Tibial nerve (tissue), 4 donors: ENCODE results near the gene COQ5. TPM values are rescaled to one million over a fixed set of nuclear protein-coding genes. Genes with fewer than 3 reads are reported as not detected.

Experiments
- DNase-seq, 2 donors: peaks; one replicate each; pipeline ENCODE4 v3.0.0-alpha.2; 2019; ENCODE audit warnings: low spot score in 2 of 2
- H3K27ac ChIP-seq, 4 donors: fragments of 200-600 bp; sonication (generic) in 3 of 4; one replicate each; pipeline ENCODE4 v1.5.1; 2017 to 2019; ENCODE audit warnings: mild to moderate bottlenecking in 1 of 4
- H3K27me3 ChIP-seq, 2 donors: fragments of 200-600 bp; sonication (generic) in 1 of 2; one replicate each; pipeline versions ENCODE4 v1.5.1 to v1.6.0; 2017 to 2019
- H3K36me3 ChIP-seq, 3 donors: fragments of 200-600 bp; sonication (generic); one replicate each; pipeline ENCODE4 v1.5.1; 2018 to 2019
- H3K4me1 ChIP-seq, 4 donors: fragments of 200-600 bp; sonication (generic) in 3 of 4; one replicate each; pipeline ENCODE4 v1.5.1; 2017 to 2019
- H3K4me3 ChIP-seq, 4 donors: fragments of 200-600 bp; sonication (generic) in 3 of 4; one replicate each; pipeline ENCODE4 v1.5.1; 2017 to 2019; ENCODE audit warnings: mild to moderate bottlenecking in 1 of 4, moderate library complexity in 1 of 4
- H3K9me3 ChIP-seq, 4 donors: fragments of 200-600 bp; sonication (generic) in 3 of 4; one replicate each; pipeline ENCODE4 v1.5.1; 2017 to 2019
- EP300 ChIP-seq, 2 donors: sonication (generic); formaldehyde crosslinking; IDR thresholded peaks; one replicate each; pipeline ENCODE4 v1.6.1; 2017; ENCODE audit warnings: antibody characterized with exemption in 2 of 2, mild to moderate bottlenecking in 1 of 2
- POLR2A ChIP-seq, 2 donors: fragments of 450-650 bp; IDR thresholded peaks; one replicate each; pipeline ENCODE4 v1.6.1; 2017; ENCODE audit warnings: antibody characterized with exemption in 2 of 2, mild to moderate bottlenecking in 2 of 2, moderate library complexity in 2 of 2
- WGBS, 2 donors: methylation state at CpG; one replicate each; pipeline ENCODE4 v1.1.5; 2018; 5-methylcytosine and 5-hydroxymethylcytosine counted together
- total RNA-seq, 4 donors: library from RNA; depleted of rRNA; stranded (reverse); fragments of >200 nt; gene quantifications; one replicate each; pipeline ENCODE4 v1.1.0, GENCODE V29; 2016
- TF ChIP-seq, protein P1 (sequence below), 5 experiments: fragments of 200-600 bp in 3 of 5; fragments of 450-650 bp in 2 of 5; sonication (generic) in 3 of 5; IDR thresholded peaks; one replicate each; pipeline ENCODE4 v1.5.1; 2016 to 2019; ENCODE audit warnings: antibody characterized with exemption in 5 of 5, mild to moderate bottlenecking in 3 of 5, moderate library complexity in 2 of 5

The COQ5 gene
- total RNA-seq, 4 donors from 2014 or later: 21.6 to 23.7 (median 23.4) TPM

DNA sequence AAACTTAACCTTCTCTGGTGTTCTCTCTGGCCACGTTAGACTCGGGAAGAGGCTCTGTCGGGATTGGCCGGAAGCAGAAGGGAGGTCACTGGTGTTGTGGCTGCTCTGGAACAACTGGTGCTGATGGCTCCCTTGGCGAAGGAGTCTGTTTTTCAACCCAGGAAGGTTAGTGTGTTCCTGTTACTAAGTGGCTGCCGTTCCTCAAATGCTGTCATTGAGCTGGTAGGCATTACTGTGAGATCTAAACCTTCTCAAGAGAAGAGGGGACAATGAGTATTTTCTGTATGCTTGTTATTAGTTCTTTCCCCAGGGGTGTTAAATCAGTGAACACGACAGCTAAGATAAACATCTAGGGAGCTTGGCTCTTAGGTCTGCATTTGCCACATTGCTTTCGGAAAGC lies 33.9 kb upstream of the COQ5 start:
- Histone ChIP-seq H3K27ac (no peak overlapping the region), H3K9me3 (no peaks in the 10 kb centered on the region), H3K27me3 (no peaks in the 10 kb centered on the region), H3K4me1 (no peaks in the 10 kb centered on the region), H3K4me3 (no peak overlapping the region), H3K36me3 (peaks cover 15 to 97% (median 58%) of the 10 kb centered on the region in 3 donors)
- DNase-seq: no peak
- WGBS, 2 donors: 85 to 86% methylated on average over 8 of the region's 8 CpGs
- no peak for TF ChIP-seq POLR2A (IDR thresholded peaks at IDR 0.05)
- TF ChIP-seq EP300 (IDR thresholded peaks at IDR 0.05): no peak
- TF ChIP-seq, protein P1, sequence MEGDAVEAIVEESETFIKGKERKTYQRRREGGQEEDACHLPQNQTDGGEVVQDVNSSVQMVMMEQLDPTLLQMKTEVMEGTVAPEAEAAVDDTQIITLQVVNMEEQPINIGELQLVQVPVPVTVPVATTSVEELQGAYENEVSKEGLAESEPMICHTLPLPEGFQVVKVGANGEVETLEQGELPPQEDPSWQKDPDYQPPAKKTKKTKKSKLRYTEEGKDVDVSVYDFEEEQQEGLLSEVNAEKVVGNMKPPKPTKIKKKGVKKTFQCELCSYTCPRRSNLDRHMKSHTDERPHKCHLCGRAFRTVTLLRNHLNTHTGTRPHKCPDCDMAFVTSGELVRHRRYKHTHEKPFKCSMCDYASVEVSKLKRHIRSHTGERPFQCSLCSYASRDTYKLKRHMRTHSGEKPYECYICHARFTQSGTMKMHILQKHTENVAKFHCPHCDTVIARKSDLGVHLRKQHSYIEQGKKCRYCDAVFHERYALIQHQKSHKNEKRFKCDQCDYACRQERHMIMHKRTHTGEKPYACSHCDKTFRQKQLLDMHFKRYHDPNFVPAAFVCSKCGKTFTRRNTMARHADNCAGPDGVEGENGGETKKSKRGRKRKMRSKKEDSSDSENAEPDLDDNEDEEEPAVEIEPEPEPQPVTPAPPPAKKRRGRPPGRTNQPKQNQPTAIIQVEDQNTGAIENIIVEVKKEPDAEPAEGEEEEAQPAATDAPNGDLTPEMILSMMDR (IDR thresholded peaks at IDR 0.05): no peak

DNA sequence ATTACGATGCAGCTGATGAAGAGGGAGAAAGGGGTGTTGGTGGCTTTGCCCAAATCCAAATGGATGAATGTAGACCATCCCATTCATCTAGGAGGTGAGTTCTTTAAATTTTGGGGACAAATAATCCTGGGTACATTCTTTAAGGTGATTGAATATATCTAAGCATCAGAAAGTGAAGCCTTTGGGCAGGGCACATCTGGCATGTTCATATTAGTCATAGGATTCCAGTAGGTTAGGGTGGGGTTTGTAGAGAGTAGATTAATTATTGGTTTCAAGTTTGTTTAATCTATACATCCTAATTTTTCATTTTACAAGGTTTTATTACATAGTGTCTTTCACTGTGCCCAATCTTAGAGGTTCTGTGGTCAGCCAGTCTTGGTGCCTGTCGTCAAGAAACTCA lies 28.6 kb upstream of the COQ5 start:
- no peaks in the 10 kb centered on the region for H3K9me3 ChIP-seq
- no peak overlapping the region for H3K27ac ChIP-seq
- 91 to 97% methylated on average over 2 of the region's 2 CpGs for WGBS, 2 donors
- peaks cover 0 to 5% (median 0%) of the 10 kb centered on the region in 4 donors for H3K4me1 ChIP-seq
- H3K27me3 ChIP-seq: no peaks in the 10 kb centered on the region
- TF ChIP-seq, protein P1 (IDR thresholded peaks at IDR 0.05): no peak
- no peak for TF ChIP-seq EP300 (IDR thresholded peaks at IDR 0.05)
- no peak for TF ChIP-seq POLR2A (IDR thresholded peaks at IDR 0.05)
- DNase-seq: no peak
- H3K4me3 ChIP-seq: no peak overlapping the region
- peaks cover 0 to 90% (median 36%) of the 10 kb centered on the region in 3 donors for H3K36me3 ChIP-seq

DNA sequence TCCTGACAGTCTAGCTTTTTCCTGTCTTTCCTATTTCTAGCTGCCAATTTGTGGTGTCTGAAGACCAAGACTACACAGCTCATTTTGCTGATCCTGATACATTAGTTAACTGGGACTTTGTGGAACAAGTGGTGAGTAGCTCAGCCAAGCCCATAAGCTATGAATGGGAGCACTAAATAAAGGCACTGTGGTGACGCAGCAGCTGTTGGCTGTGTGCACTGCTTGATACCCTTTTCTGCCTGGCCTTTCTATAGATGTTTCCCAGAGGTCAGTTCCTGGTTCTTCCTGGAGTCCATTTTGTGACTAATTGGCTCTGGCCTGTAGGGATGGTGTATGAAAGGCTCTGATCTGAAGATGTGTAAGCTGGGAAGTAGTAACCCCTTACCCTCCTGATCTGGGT lies 25.7 kb upstream of the COQ5 start:
- WGBS, 2 donors: 53 to 81% methylated on average over 1 of the region's 1 CpG
- no peak overlapping the region for H3K4me3 ChIP-seq
- TF ChIP-seq, protein P1 (IDR thresholded peaks at IDR 0.05): no peak
- no peak for TF ChIP-seq EP300 (IDR thresholded peaks at IDR 0.05)
- no peak for TF ChIP-seq POLR2A (IDR thresholded peaks at IDR 0.05)

DNA sequence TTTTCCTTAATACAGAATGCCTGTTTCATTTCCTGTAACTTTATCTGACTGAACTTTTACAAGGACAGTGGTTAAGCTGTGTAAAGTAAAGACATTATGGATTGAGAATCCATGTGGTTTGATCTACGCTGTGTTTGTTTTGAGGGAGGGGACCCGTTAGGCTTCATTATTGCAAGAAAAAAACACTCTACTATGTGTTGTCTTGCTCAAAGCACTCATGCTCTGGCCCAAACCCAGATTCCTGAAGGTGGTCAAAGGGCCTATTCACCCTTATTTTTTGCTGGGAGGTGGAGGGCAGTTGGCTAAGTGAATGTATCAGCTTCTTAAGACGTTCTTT lies 17.1 kb upstream of the COQ5 start:
- 47 to 49% methylated on average over 3 of the region's 3 CpGs for WGBS, 2 donors
- peaks cover 0 to 78% (median 19%) of the 10 kb centered on the region in 4 donors for H3K4me1 ChIP-seq

More for the DNA sequence above, 25.7 kb upstream of the COQ5 start:
- Histone ChIP-seq H3K27me3 (no peaks in the 10 kb centered on the region), H3K36me3 (peaks cover 0 to 73% (median 17%) of the 10 kb centered on the region in 3 donors), H3K9me3 (no peaks in the 10 kb centered on the region), H3K4me1 (peaks cover 0 to 29% (median 6%) of the 10 kb centered on the region in 4 donors), H3K27ac (peak overlapping the region in 1 of 4 donors; percentile 25)
- DNase-seq: no peak

DNA sequence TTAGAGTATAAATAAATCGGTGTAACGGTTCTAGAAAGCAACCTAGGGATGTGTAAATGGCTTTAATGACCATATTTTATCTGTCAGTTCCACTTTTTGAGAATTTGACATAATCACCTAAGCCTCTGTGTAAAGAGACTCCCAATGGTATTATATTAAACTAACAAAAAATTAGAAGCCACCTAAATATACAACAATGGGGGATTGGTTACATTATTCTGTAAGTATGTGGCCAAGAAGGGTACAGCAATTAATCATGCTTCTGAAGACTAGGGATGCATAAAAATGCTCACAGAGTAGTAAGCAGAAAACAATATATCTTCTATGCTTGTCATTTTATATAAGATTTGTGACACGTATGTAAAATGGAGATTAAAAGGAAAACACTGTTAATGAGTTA lies 15.7 kb upstream of the COQ5 start:
- H3K9me3 ChIP-seq: no peaks in the 10 kb centered on the region
- peaks cover 0 to 47% (median 19%) of the 10 kb centered on the region in 3 donors for H3K36me3 ChIP-seq
- no peaks in the 10 kb centered on the region for H3K27me3 ChIP-seq
- 78% methylated on average over 3 of the region's 3 CpGs for WGBS, 2 donors
- H3K4me1 ChIP-seq: peaks cover 0 to 78% (median 20%) of the 10 kb centered on the region in 4 donors
- TF ChIP-seq POLR2A (IDR thresholded peaks at IDR 0.05) (no peak), EP300 (IDR thresholded peaks at IDR 0.05) (no peak)
- TF ChIP-seq, protein P1 (IDR thresholded peaks at IDR 0.05): no peak
- DNase-seq: no peak
- H3K4me3 ChIP-seq: no peak overlapping the region
- H3K27ac ChIP-seq: no peak overlapping the region

More for the DNA sequence above, 17.1 kb upstream of the COQ5 start:
- DNase-seq: no peak
- peaks cover 0 to 47% (median 19%) of the 10 kb centered on the region in 3 donors for H3K36me3 ChIP-seq
- no peak overlapping the region for H3K4me3 ChIP-seq
- no peaks in the 10 kb centered on the region for H3K27me3 ChIP-seq
- TF ChIP-seq POLR2A (IDR thresholded peaks at IDR 0.05): no peak
- TF ChIP-seq, protein P1 (IDR thresholded peaks at IDR 0.05): no peak
- no peak for TF ChIP-seq EP300 (IDR thresholded peaks at IDR 0.05)
- H3K27ac ChIP-seq: no peak overlapping the region
- no peaks in the 10 kb centered on the region for H3K9me3 ChIP-seq
